SK-MEL-5 (cell line): ENCODE results near the gene LRP2. TPM values are rescaled to one million over a fixed set of nuclear protein-coding genes. Genes with fewer than 3 reads are reported as not detected.

Experiments
- DNase-seq: peaks from one replicate; pipeline ENCODE4 v3.0.0-alpha.2; 2016; ENCODE audit warnings: low read depth, low spot score
- in situ Hi-C: cut with HindIII; loops from 2 replicates; pipeline ENCODE4 v1.10.0; 2016; ENCODE audit warnings: low sequenced_read_pairs, high pct_unique_total_duplicates, low pct_unique_long_range_greater_than_20kb
- total RNA-seq: library from RNA; depleted of rRNA; stranded (reverse); fragments of >200 nt; shearing (Covaris generic); gene quantifications from 2 replicates; pipeline ENCODE4 v1.2.3, GENCODE V29; 2014; rRNA removed

Gene LRP2
- total RNA-seq, 1 experiment from 2014 or later: 9.2 TPM

DNA sequence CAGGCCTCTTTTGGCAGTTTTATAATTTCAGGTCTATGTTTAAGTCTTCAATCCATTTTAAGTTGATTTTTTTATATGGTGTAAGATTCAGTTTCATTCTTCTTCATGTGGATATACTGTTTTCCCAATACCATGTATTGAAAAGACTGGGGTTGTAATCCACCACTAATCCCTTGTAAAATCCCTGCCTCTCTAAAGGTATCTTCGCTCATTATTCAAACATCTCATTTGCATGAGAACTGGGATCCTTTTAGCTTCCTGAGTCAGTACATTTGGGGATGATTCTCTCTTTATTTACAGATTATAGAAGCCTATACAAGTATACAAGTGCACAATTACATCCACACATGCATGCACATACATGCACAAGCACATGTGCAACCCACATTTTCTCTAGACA is 267.7 kb downstream of the LRP2 start:
- in situ Hi-C loops: no loop called here
- no peak for DNase-seq

DNA sequence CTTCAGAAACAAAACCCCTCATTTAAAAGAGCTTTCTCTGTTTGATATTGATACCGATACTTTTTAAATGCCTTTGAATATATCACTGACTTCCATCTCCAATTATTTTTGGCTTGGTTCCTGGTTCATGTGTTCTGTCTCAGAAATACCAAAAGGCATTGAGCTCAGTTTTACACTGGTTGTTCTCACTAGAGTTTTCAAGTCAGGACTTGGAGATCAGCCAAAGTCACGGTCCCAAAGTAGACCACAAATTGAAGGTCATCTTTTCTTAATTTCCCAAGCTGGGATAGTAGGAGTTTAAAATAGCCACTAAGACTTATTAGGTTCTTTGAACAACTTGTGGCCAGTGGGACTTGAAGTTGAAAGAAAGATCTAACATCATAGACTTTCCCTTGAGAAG is 268.8 kb downstream of the LRP2 start:
- no peak for DNase-seq
- in situ Hi-C loops: no loop called here

DNA sequence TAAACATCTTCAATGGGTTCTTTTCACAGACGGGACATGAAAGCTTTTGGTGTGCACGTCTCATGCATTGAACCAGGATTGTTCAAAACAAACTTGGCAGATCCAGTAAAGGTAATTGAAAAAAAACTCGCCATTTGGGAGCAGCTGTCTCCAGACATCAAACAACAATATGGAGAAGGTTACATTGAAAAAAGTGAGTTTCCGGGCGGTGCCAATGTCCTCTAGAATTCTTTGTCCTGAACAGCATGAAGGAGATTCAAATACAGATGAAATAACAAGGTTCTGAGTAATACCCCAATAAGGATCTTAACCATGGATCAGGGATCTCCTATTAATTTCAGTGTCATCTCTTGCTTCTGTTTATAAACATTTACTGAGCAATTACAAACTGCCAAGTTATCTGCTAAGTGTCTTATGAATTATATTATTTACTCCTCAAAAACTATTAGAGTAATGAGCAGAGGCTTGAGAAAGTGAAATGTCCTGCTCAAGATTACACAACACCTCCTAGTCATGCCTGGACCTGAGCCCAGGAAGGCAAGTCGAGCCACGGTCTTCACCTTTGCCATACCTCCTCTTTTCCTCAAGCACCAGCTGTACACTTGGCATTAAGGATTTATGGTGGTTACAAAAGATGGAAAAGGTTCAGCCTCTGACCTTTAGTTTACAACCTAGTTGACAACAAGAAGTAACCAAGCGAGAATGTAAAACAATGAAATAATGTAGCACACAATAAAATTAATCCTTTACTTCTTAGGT is 270.4 kb downstream of the LRP2 start:
- in situ Hi-C loops: no loop called here
- DNase-seq: no peak

DNA sequence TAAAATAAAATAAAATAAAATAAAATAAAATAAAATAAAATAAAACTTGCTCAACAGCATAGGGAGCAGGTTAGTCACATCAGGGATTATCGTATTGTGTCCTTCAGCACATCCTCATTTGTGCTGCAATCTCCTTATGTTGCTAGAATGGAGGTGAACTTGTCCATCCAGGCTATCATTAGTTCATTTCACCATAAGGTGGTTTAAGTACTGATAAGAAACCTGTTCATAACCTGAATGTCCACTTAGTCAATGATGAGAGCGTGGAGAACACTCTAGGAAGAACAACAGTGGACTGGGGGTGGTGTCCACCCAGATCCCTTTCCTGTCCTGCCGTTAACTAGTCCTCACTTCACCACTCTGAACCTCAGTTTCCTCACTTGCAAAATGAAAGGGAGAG is 271.1 kb downstream of the LRP2 start:
- in situ Hi-C loops: no loop called here
- DNase-seq: no peak

DNA sequence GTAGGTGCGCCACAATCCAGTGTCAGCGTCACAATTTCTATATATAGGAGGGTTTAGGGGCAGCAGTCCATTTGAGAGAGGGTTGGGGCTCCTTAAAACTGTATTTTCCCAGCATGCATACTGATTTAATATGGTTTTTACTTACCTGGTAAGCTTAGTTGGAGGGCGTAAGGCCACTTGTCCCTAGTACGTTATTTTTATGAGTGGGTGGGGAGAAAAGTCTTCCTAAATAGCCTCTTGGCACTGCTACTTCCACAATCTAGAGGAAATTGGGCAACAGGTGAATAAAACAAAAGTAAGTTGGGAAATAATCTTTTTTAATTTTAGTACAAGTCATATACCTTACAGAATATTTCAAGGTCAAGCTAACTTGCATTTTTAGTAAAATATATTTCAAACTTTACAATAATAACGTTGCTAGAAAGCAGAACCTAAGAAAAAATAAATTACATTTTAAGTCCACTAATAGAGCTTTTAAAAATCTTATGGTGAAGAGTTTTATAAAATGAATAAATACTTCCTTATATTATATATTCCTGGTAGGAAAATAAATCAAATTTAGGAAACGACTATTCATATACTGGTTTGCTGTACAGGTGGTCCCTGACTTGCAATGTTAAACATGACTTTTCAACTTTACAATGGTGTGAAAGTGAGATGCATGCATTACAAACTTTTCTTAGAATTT is 272.1 kb downstream of the LRP2 start:
- in situ Hi-C loops: no loop called here
- DNase-seq: no peak

DNA sequence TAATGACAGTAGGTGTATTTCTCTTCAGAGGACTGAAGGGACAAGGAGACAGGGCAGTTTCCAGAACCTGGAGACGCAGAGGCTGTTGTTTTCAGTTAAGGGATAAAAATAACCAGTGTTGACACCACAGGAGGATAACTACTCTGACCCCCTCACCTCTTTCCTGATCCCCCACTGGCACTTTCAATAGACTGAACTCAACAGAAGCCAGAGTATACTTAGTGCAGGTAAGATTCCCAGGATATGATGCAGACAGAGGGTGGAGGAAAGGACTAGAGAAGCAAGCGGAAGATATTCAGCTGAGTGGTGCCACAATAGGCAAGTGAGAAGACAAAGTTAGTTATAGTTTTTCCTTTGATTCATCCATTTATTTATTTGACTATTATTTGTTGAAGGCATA is 273.2 kb downstream of the LRP2 start:
- in situ Hi-C loops: no loop called here
- DNase-seq: no peak

DNA sequence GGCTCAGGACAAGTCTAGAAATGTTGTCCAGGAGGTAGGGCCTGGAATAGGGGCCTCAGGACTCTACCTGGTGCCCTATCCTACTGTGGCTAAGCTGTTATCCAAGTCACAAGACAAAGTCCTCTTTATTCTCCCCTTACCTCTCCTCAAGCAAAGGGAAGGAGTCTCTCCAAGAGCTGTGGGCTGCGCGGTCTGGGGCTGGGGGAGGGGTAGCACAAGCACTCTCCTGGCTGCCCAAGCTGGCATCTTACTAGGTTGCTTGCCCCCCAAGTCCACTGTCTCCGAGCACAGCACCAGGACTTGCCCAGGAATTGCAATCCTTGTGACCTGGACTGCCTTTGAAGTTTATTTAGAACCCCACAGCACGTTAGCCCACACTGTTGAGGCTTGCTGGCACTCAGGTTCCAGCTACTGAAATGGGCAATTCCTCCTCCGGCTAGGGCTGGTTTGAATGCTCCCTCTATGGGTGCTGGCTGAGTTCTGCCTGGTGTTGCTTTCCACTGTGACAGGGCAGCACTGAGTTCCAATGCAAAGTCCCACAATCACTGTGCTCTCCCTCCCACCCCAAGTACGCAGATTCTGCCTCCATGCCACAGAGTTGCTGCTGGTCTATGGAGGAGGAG is 274.5 kb downstream of the LRP2 start:
- in situ Hi-C loops: no loop called here
- DNase-seq: no peak

DNA sequence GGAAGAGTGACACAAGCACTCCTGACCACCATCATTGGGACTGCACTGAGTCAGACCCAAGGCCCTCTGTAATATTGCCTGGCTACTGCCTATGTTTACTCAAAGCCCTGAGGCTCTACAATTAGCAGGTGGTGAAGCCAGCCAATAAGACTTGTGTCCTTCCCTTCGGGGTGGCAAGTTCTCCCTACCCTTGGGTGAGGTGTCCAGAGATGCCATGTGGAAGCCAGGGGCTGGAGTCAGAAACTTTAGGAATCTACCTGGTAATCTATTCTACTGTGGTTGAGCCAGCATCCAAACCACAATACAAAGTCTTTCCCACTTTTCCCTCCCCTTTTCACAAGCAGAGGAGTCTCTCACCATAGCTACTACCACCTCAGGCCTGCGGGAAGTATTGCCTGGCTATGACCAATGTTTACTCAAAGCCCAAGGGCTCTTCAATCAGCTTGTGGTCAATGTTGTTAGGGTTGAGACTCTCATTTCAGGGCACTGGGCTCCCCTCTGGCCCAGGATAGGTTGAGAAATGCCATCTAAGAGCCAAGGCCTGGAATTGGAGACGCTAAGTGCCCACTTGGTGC is 275.4 kb downstream of the LRP2 start:
- no peak for DNase-seq
- in situ Hi-C loops: no loop called here

DNA sequence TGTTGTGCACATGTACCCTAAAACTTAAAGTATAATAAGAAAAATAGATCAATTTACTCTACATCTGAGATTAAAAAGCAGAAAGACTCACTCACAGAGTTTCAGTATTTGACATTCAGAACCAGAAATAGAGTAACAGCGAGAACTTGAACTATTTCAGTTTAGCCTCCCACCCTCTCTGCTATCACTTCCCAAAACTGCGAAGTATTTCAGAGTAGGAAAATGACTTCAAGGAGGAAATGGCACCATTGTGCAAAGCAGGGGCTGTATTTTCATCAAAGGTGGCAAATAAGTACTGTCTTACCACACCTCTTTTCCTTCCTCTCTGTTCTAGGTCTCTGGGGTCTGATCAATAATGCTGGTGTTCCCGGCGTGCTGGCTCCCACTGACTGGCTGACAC is 279.3 kb downstream of the LRP2 start:
- DNase-seq: no peak
- in situ Hi-C loops: no loop called here

DNA sequence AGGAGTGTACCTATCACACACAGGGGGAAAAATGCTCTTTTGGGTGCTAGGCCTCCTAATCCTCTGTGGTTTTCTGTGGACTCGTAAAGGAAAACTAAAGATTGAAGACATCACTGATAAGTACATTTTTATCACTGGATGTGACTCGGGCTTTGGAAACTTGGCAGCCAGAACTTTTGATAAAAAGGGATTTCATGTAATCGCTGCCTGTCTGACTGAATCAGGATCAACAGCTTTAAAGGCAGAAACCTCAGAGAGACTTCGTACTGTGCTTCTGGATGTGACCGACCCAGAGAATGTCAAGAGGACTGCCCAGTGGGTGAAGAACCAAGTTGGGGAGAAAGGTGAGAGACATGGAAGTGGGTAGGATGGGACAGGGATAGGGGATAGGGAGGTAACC is 280.8 kb downstream of the LRP2 start:
- DNase-seq: no peak
- in situ Hi-C loops: no loop called here

DNA sequence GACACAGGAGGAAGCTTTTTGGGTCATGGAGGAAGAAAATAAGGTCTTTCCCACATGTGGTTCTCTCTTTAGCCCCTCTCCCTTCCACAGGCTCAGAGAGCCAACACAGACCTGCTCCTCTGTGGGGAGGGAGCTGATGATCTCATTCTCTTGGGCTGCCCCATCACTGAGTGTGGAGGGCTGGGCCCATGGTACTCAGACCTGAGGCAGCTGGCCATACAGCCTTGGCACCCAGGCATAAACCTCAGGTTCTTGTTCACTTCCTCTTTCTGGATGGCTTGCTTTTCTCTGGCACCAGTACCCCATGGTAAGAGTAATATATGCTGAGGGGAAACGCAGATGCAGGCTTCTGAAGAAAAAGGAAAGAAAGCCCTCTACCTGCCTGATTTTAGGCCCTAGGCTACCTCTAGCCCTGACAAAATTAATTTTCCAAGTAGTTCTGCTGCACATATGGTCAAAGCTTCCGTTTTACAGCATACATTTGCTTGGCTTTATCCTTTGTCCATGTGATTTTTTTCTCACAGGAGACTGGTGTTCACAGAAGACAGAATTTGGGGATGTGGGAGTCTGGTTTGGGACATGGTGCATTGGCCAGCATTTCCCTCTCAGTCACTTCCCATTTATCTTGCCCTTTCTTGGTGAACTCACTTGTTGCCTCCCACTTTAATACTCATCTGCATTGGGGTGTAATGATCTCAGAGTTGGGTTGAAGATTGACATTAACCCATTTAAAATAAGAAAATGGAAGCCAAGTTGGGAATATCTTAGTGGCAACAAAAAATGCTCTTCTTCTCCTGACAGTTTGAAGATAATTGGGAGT is 281.9 kb downstream of the LRP2 start:
- in situ Hi-C loops: no loop called here
- DNase-seq: no peak

DNA sequence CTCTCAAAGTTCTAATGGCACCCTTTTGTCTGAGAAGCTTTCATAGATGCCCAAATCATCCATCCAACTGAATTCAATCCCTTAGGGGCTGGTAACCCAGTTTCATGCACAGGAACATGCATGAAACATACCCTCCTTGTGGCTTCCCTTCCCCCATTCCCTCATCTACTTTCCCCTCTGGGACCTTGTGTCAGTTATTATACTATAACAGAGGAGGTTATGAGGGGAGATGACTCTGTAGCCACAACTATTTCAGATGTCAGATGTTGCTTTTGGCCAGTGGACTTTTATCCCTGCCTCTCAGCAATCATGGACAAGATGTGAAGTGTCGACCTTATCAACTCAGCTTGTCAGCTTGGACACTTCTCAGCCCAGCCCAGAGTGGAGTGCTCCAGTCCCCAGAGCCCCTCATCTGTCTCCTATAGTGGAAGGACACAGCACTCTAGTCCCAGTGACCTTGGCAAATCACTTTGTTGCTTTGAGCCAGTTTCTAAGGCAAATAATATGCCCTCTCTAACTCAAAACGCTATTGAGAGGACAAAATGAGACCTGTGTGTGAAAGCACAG is 284.6 kb downstream of the LRP2 start:
- in situ Hi-C loops: no loop called here
- DNase-seq: no peak

Other genes with a start within 250 kb of the LRP2 start
- 16.7 and 19.2 TPM in 2 replicates for gene BBS5, start 117.0 kb upstream of the LRP2 start, total RNA-seq
- gene KLHL41, start 147.2 kb upstream of the LRP2 start, total RNA-seq: 0.98 and 1.3 TPM in 2 replicates
- 55.7 and 59.0 TPM in 2 replicates for gene FASTKD1, start 211.3 kb upstream of the LRP2 start, total RNA-seq
- 25.7 and 26.0 TPM in 2 replicates for gene PPIG, start 221.8 kb upstream of the LRP2 start, total RNA-seq